Activated CD4-positive, alpha-beta T cell treated with anti-CD3 and anti-CD28 coated beads for 36 hours (primary cell): ENCODE measurements around the gene CTNNA2. TPM values are rescaled to one million over a fixed set of nuclear protein-coding genes. Genes with fewer than 3 reads are reported as not detected.

Experiments used
- ATAC-seq: fragments of 200-7000 bp; cut with Tn5 transposase; one replicate; pipeline ENCODE4 v1.10.0; 2021; ENCODE audit warnings: mild to moderate bottlenecking, moderate library complexity
- CTCF ChIA-PET: fragments of 350-600 bp; sonication (Branson Sonifier 250); formaldehyde crosslinking; loops from one replicate; lab custom pipeline; 2021; ENCODE audit warnings: antibody characterized with exemption; lab: Charles Lee
- POLR2A ChIA-PET: fragments of 350-600 bp; sonication (Branson Sonifier 250); formaldehyde crosslinking; loops from one replicate; lab custom pipeline; 2021; ENCODE audit warnings: antibody characterized with exemption, inconsistent platforms; lab: Charles Lee
- DNase-seq: peaks from one replicate; pipeline ENCODE4 v3.0.0-alpha.2; 2020
- H3K27ac Mint-ChIP-seq: one replicate; pipeline ENCODE4 v1.8.0; 2021; ENCODE audit warnings: mixed read lengths
- H3K27me3 Mint-ChIP-seq: one replicate; pipeline ENCODE4 v1.8.0; 2021; ENCODE audit warnings: mixed read lengths
- H3K36me3 Mint-ChIP-seq: one replicate; pipeline ENCODE4 v1.8.0; 2021; ENCODE audit warnings: low read depth, mixed read lengths
- H3K4me1 Mint-ChIP-seq: one replicate; pipeline ENCODE4 v1.8.0; 2021; ENCODE audit warnings: mixed read lengths
- H3K4me3 Mint-ChIP-seq: one replicate; pipeline ENCODE4 v1.8.0; 2021; ENCODE audit warnings: mild to moderate bottlenecking, moderate library complexity, mixed read lengths
- H3K9me3 Mint-ChIP-seq: one replicate; pipeline ENCODE4 v1.8.0; 2021; ENCODE audit warnings: low read depth, mixed read lengths
- intact Hi-C, 2 experiments: fragments of 100-400 bp; cut with DNase I in 1 of 2; cut with micrococcal nuclease in 1 of 2; formaldehyde crosslinking; loops; one replicate each; pipeline versions ENCODE4 v1.14.2 to v1.15.1; 2022 to 2024; cut with DNase I, micrococcal nuclease
- total RNA-seq, 2 experiments: library from RNA; stranded (reverse); gene quantifications; one replicate each; pipeline ENCODE4 v1.2.3, GENCODE V29; 2021

The CTNNA2 gene
- total RNA-seq, 2 experiments from 2014 or later: not detected

DNA sequence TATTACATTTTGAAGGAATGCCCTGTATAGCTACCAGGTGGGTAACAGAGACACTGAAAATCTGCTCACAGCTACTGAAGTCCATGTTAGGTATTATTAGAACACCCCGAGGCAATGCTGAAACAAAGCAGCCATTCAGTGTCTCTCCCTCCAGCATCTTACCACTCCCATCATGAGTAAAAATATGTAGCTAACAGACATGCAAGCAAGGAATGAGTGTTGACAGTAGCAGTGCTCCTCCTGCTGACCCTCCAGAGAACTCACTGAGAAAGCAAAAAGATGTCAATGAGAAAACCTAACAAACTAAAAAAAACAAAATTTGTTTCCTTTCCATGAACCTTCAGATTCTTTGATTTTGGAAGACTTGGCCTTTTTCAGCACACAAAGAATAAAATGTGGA lies 397.8 kb downstream of the CTNNA2 start:
- Mint-ChIP-seq H3K27me3 (no peaks in the 10 kb centered on the region), H3K9me3 (no peaks in the 10 kb centered on the region), H3K27ac (no peak overlapping the region), H3K36me3 (no peaks in the 10 kb centered on the region), H3K4me1 (no peaks in the 10 kb centered on the region), H3K4me3 (no peak overlapping the region)
- ChIA-PET POLR2A (no interaction called here), CTCF (no interaction called here)
- ATAC-seq (no peak), DNase-seq (no peak)
- intact Hi-C loops: no loop called here

DNA sequence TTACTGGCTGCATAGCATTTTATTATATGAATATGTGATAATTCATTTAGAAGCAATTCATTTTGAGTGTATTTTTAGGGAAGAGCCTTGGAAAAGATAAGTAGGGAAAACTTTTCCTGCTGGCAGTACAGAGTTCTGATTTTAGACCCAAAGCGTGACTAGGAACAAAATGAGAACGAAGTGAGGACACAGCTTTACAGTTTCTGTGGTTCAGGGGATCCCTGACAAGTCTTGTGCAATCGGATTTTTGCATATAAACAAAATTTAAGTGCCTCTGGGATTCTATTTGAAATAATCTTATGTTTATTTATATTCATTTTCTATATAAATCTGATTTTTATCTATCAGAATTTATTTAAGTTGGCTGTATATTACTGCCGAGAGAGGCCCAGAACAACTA lies 402.6 kb downstream of the CTNNA2 start:
- Mint-ChIP-seq H3K4me3 (no peak overlapping the region), H3K27me3 (no peaks in the 10 kb centered on the region), H3K36me3 (no peaks in the 10 kb centered on the region), H3K4me1 (no peaks in the 10 kb centered on the region), H3K27ac (no peak overlapping the region), H3K9me3 (no peaks in the 10 kb centered on the region)
- ATAC-seq: no peak
- no peak for DNase-seq
- CTCF ChIA-PET: no interaction called here
- intact Hi-C loops: no loop called here
- POLR2A ChIA-PET: no interaction called here

DNA sequence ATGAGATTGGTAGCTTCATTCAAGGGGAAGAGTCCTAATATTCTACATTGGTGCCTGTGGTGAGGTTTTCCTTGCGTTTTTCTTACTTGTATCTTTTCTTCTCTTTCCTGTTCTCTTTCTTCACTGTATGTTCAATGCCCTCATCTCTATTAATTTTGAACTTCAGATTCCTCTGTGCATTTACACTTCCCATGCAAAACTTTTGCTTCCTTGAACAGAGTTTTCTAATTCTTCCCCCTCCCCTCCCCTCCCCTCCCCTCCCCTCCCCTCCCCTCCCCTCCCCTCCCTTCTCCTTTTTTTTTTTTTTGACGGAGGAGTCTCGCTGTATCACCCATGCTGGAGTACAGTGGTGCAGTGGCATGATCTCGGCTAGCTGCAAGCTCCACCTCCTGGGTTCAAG lies 403.4 kb downstream of the CTNNA2 start:
- H3K4me1 Mint-ChIP-seq: no peaks in the 10 kb centered on the region
- no peak overlapping the region for H3K27ac Mint-ChIP-seq
- POLR2A ChIA-PET: no interaction called here
- DNase-seq (no peak), ATAC-seq (no peak)
- intact Hi-C loops: no loop called here
- no peaks in the 10 kb centered on the region for H3K9me3 Mint-ChIP-seq
- H3K4me3 Mint-ChIP-seq: no peak overlapping the region
- no peaks in the 10 kb centered on the region for H3K36me3 Mint-ChIP-seq
- H3K27me3 Mint-ChIP-seq: no peaks in the 10 kb centered on the region
- CTCF ChIA-PET: no interaction called here

DNA sequence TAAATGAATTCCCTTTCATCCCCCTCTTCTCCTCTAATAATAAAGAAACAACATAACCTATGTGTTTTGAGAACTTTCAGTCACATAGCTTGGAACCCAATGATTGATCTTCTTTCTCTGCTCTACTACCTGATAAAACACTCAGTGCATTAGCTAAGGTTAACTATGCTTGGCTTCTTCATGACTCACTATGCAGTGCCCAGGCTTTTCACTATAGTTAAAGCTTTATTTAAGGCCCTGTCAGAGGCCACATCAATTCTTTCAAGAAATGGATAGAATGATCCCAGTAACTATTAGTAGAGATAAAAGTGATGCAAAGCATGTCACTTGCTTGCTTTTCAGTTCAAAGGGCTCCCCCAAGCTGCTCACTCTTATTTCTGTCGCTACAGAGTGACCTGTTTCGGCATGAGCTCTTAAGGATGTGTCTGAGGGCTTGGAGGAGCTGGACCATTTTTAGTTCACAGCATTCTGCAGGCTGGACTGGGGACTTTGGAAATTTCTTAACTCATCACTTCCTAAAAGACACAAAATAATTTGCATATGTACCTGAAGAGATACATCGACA lies 407.7 kb downstream of the CTNNA2 start:
- DNase-seq (no peak), ATAC-seq (no peak)
- no peak overlapping the region for H3K4me3 Mint-ChIP-seq
- H3K9me3 Mint-ChIP-seq: no peaks in the 10 kb centered on the region
- POLR2A ChIA-PET: no interaction called here
- CTCF ChIA-PET: interaction anchor here (0.6 kb wide), 1 partner anchor 12 kb away, joined by 3 read pairs; no protein-coding TSS in a partner anchor
- intact Hi-C loops: no loop called here
- H3K27ac Mint-ChIP-seq: no peak overlapping the region
- H3K36me3 Mint-ChIP-seq: no peaks in the 10 kb centered on the region
- no peaks in the 10 kb centered on the region for H3K27me3 Mint-ChIP-seq
- no peaks in the 10 kb centered on the region for H3K4me1 Mint-ChIP-seq

DNA sequence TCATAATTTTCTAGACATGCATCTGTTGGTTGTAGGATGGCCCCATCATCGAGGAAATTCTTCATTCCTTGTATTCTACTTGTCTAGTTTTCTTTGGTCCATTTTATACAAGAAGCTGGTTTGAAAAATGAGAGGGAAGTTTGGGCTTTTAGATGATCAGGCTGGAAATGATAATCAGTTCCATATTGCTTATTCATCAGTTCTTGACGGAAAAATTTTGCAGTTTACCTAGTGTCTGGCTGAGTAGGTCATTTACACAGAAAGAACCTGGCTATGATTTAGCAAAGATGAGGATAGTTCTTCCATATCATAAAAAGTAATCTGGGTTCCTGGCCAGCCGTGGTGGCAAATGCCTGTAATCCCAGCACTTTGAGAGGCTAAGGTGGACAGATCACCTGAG lies 416.8 kb downstream of the CTNNA2 start:
- no peak for ATAC-seq
- DNase-seq: no peak
- POLR2A ChIA-PET: no interaction called here
- H3K27ac Mint-ChIP-seq: no peak overlapping the region
- CTCF ChIA-PET: interaction anchor here (0.5 kb wide), 1 partner anchor 11 kb away, joined by 3 read pairs; no protein-coding TSS in a partner anchor
- intact Hi-C loops: no loop called here
- no peaks in the 10 kb centered on the region for H3K4me1 Mint-ChIP-seq
- no peaks in the 10 kb centered on the region for H3K36me3 Mint-ChIP-seq
- H3K4me3 Mint-ChIP-seq: no peak overlapping the region
- no peaks in the 10 kb centered on the region for H3K27me3 Mint-ChIP-seq
- H3K9me3 Mint-ChIP-seq: no peaks in the 10 kb centered on the region

DNA sequence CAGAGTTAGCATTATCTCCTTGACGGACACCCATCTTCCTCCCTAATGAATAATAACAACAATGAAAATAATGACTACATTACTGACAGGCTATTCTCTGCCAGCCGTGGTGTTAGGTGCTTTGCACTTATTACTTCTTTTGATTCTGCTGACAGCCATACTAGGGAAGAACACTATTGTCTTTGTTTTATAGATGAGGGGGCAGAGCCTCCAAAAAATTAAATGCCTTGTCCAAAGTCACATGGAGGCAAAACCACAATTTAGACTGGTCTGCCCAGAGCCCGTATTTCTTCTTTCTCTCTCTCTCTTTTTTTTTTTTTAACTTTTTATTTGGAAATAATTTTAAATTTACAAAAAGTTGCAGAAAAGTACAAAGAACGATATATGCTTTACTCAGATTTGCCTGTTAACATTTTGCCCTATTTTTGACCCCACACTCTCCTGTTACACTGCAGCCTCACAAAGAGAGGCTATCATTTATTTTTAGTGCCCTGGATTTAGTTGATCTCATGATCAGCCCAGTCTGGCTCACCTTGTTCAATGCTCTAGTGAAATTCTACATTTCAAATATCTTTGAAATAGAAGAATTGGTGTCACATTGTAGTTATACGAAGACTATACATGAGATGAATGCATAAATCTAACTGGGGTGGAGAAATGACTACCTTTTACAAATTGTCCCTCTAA lies 422.3 kb downstream of the CTNNA2 start:
- Mint-ChIP-seq H3K27me3 (no peaks in the 10 kb centered on the region), H3K4me1 (peaks cover 2% of the 10 kb centered on the region), H3K27ac (no peak overlapping the region), H3K9me3 (no peaks in the 10 kb centered on the region), H3K36me3 (no peaks in the 10 kb centered on the region), H3K4me3 (no peak overlapping the region)
- intact Hi-C loops: no loop called here
- CTCF ChIA-PET: no interaction called here
- POLR2A ChIA-PET: no interaction called here
- no peak for DNase-seq
- no peak for ATAC-seq

DNA sequence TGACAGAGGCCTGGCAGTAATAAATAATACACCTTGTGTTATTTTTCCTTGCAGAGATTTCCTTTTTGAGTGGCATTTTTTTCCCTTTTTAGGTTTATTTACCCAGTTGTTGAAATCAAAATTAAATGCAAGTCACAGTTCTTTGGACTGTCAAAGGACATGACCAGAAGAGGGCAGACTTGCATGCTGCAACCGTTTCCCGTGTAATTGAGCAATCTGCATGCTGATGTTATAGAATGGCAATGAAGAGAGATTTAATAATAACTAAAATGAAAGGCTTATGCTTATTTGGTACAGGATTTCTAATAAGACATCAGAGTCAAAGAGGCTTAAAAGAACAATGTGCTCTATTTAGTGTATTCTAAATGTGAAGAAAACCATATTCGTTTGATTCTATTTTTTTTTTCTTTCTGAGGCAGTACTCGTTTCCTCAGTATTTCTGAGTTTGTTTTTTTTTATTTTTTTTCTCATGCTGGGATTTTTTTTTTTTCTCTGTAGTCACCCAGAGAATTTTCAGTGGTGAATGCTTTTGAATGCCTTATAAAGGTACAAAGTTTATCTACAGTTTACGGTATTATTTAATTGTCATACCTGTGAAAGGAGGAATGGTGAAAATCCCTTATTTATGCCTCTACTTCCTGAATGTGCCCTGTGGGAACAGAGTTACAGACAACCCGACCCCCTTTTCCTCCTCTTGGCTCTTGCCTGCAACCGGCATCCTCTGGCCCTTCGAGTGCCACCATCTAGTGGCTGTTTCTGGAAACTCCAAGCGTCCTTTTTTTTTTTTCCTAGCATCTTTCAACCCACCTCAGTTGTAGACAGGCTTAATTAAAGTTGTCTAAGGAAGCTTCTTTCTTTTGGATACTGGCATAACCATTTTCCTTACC lies 423.2 kb downstream of the CTNNA2 start:
- no peak for ATAC-seq
- Mint-ChIP-seq H3K27ac (no peak overlapping the region), H3K4me1 (peaks cover 2% of the 10 kb centered on the region), H3K36me3 (no peaks in the 10 kb centered on the region), H3K27me3 (peaks cover 2% of the 10 kb centered on the region), H3K9me3 (no peaks in the 10 kb centered on the region), H3K4me3 (no peak overlapping the region)
- intact Hi-C loops: no loop called here
- POLR2A ChIA-PET: no interaction called here
- CTCF ChIA-PET: no interaction called here
- DNase-seq: peak; percentile 30

DNA sequence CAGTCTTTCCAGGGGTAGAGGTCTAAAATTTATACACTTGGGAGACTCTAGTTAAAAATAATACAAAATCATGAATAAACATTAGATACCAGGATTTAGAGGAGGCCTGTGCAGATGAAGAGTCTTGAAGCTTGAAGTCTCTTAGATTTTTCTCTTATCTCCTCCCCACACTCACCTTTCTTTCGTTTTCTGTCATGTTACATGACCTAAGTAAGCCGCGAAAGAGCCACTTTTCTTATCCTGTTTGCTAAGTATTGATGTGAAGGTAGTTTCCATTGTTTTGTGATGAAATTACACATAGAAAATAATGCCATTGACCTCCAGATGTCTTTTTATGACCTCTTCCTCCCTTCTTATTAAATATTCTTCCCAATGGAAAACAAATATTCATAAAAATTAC lies 423.9 kb downstream of the CTNNA2 start:
- intact Hi-C loops: no loop called here
- Mint-ChIP-seq H3K27ac (no peak overlapping the region), H3K27me3 (peaks cover 5% of the 10 kb centered on the region), H3K36me3 (no peaks in the 10 kb centered on the region), H3K4me1 (peaks cover 2% of the 10 kb centered on the region), H3K9me3 (no peaks in the 10 kb centered on the region), H3K4me3 (no peak overlapping the region)
- ATAC-seq (no peak), DNase-seq (no peak)
- ChIA-PET CTCF (interaction anchor here (0.6 kb wide), 1 partner anchor 895 kb away, joined by 4 read pairs; no protein-coding TSS in a partner anchor), POLR2A (no interaction called here)

DNA sequence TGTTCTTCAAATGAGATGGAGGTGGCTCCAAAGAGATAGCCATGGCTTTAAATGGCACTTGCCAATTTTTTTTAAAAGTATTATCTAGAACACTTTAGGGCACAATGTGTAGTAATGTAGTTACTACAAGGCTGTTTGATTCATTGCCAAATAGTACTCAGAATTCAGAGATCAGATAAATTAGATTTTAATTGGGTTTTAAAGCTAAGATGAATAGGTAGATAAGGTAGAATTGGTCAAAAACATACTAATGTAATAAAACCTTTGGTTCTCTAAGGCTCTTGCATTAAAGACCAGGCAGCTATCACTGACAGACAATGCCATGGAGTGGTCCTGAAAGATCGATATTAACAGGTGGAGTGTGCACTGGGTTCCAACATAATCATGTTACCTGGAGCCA lies 425.8 kb downstream of the CTNNA2 start:
- intact Hi-C loops: no loop called here
- H3K36me3 Mint-ChIP-seq: no peaks in the 10 kb centered on the region
- POLR2A ChIA-PET: no interaction called here
- DNase-seq (no peak), ATAC-seq (no peak)
- H3K27me3 Mint-ChIP-seq: peaks cover 5% of the 10 kb centered on the region
- H3K4me1 Mint-ChIP-seq: peaks cover 2% of the 10 kb centered on the region
- CTCF ChIA-PET: no interaction called here
- H3K9me3 Mint-ChIP-seq: no peaks in the 10 kb centered on the region
- no peak overlapping the region for H3K4me3 Mint-ChIP-seq
- H3K27ac Mint-ChIP-seq: no peak overlapping the region

DNA sequence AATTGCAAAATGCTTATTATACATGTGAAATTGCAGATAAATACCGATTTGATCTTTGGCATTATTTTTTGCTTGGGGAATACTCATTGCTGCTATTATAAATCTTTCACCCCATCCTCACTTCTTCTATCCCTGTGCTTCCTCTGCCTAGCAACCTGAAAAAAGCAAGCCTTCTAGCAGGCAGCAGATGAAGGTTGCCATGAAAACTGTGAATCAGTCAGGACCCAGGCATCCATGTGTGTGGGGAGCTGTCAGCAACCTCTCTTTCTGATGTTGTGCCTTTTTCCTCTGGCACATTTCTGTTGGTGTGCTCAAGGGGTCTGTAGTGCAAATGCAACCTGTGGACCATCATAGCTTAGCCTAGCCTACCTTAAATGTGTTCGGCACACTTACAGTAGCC lies 427.5 kb downstream of the CTNNA2 start:
- DNase-seq (no peak), ATAC-seq (no peak)
- H3K9me3 Mint-ChIP-seq: no peaks in the 10 kb centered on the region
- H3K36me3 Mint-ChIP-seq: no peaks in the 10 kb centered on the region
- peaks cover 2% of the 10 kb centered on the region for H3K4me1 Mint-ChIP-seq
- H3K4me3 Mint-ChIP-seq: no peak overlapping the region
- ChIA-PET CTCF (interaction anchor here (0.5 kb wide), 1 partner anchor 817 kb away, joined by 3 read pairs; no protein-coding TSS in a partner anchor), POLR2A (no interaction called here)
- no peak overlapping the region for H3K27ac Mint-ChIP-seq
- intact Hi-C loops: no loop called here
- H3K27me3 Mint-ChIP-seq: peaks cover 5% of the 10 kb centered on the region

DNA sequence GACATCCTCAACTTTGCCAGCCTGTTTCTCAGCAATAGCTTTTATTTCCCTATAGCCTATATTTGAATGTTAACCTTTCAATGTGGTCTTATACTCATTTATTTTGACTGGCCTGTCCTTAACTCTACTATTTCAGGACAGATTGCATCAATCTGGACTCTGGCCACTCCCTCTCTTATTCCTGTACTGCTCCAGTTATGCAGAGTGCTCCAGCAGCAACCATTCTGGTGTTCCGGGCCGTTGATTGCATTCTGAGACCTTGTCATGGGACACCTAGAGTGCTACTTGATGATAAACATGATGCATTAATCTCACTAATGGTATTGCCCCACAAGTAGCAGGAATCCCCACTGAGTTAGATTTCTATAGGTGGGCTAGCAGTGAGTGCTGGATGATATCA lies 428.3 kb downstream of the CTNNA2 start:
- intact Hi-C loops: no loop called here
- POLR2A ChIA-PET: no interaction called here
- DNase-seq: no peak
- H3K9me3 Mint-ChIP-seq: no peaks in the 10 kb centered on the region
- H3K27me3 Mint-ChIP-seq: peaks cover 5% of the 10 kb centered on the region
- peaks cover 2% of the 10 kb centered on the region for H3K4me1 Mint-ChIP-seq
- CTCF ChIA-PET: interaction anchor here (0.6 kb wide), 1 partner anchor 199 kb away, joined by 3 read pairs; no protein-coding TSS in a partner anchor
- no peak overlapping the region for H3K4me3 Mint-ChIP-seq
- no peak for ATAC-seq
- no peaks in the 10 kb centered on the region for H3K36me3 Mint-ChIP-seq
- H3K27ac Mint-ChIP-seq: no peak overlapping the region
